ENCODE data around the gene FHIT.

FHIT gene

DNA sequence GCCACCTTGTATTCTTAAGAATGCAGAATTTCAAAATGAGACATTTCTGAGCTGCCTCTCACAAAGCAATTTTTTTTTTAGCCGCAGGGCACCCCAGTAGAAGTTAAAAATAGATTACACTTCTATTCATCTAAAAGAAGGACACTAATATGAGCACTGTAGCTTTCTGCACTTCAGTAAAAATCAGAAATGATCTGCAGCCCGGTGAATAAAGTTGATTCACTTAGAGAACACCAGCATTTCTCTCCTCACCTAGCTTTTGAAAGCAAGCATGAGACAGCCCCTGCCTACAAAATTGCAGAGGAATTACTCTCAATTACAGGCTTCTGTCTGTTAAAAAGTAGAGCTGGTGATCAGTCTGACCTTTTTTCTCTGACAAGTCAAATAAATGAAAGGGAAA is 1062.4 kb downstream of the FHIT start:
- no peak for DNase-seq

DNA sequence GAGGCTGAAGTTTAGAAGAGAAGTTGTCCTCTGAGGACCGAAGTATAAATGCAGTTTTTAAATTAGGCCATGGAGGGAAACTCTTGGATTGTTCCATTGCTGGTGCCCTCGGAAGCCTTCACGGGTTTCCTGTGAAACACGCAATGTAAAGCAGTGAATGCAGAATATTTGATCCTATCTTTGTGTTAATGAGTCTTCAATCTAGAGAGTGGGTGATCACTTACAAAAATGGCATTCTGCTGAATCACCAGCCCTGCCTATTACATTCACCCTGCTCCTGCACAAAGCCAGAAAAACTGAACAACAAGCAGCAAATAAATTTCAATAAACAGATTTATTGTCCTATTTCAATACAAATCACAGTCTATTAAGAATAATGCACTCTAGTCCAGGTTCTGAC is 1063.9 kb downstream of the FHIT start:
- DNase-seq: no peak

DNA sequence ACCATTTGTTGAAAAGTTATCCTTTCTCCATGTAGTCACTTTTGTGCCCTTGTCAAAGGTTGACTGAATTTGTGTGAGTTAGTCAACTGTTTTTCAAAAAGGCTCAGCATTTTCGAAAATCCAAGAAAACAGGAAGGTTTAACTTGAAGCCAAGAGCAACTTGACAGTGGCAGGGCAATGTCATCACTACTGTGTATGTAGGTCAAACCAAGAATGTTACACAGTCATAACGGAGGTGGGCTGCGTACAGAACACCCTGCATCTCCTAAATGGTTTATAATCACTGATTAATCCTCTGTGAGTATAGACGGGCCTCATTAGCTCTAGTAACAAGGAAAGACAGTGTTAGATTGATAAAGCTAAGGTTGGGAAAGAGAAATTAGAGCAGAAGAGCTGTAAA is 1064.9 kb downstream of the FHIT start:
- DNase-seq: no peak

DNA sequence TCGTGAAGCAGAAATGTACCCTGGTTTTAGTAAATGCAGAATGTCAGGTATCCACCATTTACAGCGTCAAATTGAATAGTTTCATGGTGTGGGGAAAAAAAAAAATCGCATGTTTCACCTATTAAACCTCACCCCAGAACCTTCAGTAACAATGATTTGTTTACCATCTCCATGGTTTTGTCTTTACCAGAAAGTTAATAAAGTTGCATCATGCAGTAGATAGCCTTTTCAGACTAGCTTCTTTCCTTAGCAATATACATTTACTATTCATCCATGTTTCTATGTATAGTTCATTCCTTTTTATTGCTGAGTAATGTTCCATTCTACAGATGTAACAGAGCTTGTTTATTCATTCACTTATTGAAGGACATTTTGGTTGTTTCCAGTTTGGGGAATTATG is 1066.1 kb downstream of the FHIT start:
- no peak for DNase-seq

DNA sequence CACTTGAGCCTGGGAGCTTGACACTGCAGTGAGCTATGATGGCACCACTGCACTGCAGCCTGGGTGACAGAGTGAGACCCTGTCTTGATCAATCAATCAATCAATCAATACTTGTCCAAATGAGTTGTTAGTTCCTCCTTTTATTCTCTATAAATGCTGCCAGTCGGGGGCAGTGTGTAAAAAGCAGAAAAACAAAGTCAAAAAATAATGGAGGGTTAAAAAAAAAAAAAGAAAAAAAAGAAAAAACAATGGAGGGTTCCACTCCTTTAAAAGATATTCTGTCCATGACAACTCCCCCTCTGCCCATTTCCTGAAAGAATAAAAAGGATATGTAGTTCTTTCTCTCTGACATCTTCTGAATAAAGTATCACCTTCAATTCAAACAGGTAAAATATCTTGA is 1068.6 kb downstream of the FHIT start:
- no peak for DNase-seq

DNA sequence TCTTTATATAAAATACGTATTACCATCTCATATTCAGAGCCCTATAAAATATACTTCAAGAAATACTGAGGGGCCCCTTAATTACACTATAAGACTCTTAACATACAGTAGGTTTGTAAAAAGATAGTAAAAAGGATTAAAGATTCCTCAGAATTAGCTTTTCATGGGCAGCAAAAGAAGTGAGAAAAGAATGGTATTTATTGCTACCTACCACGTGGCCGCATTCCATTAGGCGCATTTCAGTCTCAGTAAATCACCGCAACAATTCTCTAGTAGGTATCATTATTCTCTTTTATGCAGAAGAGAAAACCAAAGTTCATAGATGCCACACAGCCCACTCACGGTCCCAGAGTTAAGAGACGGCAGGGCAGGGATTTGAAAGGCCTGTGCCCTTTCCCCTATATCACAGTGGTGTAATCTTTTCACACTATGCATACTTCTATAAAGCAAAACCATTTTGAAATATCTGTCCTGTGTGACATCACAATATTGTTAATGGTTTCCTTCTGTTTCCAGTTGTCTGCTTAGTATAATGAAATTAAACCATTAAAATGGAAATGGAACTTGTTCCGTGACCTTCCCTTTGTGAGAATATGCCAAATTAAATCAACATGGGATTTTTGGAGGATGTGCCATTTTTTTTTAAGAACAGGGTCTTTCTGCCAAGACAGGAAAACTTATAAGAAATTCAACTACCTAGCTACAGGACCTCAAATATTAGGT is 1072.2 kb downstream of the FHIT start:
- DNase-seq: no peak

DNA sequence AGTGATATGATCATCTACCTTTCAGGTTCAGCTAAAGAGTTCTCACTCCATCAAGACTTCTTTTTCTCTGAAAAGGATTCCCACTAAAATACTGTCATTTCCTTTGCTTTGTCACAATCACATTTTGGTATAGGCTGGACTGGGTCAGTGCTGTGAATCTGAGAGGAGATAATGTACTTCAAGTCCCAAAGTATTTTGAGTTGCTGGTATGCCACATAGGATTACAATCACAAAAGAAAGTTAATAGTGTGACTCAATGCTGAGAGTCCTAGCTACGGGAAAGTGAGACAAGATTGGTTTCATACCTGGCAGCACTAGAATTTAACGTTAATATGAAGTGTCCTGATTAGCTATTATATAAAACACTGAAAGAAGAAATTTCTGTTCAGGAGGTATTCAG is 1073.5 kb downstream of the FHIT start:
- no peak for DNase-seq

DNA sequence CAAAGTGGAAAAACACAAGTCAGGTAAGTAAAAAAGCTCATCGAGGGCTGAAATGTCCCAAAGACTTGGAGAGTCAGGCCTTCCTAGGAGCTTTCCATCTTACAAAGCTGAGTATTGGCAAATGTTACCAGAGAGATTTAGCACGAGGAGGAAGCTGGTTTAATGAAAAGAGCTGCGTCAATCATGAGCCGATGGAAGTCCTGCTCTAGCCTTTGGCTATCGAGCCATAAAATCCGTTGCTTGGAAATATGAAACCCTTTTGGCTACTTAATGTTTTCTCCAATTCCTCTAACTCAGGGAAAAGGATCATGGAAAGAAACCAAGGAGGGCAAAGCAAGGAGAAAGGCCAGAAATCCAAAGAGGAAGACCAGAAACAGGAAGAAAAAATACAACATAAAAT is 1074.6 kb downstream of the FHIT start:
- DNase-seq: no peak

DNA sequence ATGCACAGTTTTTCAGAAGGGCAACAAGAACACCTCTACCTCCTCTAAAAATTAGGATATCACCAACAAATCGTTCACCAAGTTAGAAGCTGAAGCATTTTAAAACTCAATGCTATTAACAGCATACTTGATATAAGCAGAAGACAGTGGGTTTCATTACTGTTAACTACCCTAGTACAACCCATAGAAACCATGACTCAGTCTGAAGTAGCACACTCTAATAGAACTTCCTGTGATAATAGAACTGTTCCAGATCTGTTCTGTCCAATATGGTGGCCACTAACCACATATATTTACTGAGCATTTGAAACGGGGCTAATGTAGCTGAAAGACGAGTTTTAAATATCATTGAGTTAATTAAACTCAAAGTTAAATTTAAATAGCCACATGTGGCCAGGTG is 1075.6 kb downstream of the FHIT start:
- no peak for DNase-seq

DNA sequence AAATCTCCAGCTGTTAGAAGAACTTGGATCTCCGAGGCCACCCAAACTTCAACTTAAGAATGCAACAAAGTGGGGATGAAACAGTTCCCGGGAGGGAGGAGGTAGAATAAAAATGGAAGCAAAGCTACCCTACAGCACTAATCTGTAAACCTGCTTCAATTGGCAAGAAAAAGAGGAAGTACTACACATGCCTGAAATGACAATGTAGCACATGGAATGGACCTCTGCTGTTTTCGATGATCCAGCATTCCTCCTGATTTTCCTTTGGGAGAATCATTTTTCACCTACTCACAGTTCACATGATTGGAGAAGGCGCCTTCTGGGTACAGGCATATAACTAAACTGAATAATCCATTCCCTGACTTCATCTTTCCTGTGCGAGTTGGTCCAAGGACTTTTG is 1081.5 kb downstream of the FHIT start:
- DNase-seq: no peak

DNA sequence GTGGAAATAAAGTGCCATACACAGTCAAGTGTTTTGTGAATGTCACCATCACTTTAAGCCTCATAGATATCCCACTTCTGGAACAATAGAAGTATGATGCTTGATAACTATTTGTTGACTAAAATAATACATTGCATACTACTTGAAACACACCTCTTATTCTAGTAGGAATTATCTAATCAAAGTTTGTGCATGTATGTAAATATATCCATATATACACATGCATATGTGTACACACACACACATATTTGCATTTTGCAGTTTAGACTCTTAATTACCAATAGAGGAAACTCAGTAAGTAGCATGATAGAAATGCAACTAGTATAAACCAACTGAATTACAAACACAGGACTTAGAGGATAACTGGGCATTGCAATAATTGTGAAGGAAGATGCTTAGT is 1084.1 kb downstream of the FHIT start:
- DNase-seq: no peak

DNA sequence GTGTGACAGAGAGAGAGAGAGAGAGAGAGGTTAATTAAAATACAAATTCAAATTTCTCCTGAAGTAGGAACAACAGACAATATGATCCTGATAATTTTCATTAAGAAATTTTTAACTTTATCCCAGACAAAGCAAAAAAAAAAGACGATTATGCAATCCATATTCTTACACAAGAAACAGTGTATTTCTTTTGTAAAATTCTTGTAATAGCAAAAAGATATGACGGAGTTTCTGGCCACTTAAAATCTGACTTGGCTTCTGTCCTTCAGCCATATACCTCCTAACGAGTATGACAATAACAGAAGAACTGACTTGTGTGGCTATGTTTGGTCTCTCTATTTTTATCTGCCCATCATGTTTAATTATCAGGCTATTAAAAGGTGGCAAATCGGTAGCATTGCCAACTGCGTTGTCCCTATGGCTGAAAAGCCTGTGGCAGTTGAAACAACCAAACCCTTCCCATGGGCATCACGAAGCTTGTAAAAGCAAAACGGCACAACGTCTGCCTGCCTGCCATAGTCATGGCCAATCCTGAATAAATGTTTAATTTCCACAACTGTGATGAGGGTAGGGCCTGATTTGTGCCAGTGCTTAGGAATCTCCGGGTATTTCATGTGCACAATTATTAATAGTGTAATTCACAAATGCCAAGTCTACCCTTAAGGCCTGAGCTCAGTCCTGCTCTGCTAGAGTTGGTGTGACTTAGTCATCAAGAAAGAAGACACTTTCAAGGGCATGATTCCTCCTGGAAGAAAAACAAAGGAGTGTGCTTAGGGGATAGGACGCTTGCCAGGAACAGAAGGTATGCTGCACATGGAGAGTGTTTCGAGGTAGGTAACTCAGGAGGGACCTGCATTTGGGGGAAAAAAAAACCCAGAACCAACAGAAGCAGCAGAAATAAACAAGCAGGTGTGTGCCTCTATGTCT is 1090.2 kb downstream of the FHIT start:
- no peak for DNase-seq

DNA sequence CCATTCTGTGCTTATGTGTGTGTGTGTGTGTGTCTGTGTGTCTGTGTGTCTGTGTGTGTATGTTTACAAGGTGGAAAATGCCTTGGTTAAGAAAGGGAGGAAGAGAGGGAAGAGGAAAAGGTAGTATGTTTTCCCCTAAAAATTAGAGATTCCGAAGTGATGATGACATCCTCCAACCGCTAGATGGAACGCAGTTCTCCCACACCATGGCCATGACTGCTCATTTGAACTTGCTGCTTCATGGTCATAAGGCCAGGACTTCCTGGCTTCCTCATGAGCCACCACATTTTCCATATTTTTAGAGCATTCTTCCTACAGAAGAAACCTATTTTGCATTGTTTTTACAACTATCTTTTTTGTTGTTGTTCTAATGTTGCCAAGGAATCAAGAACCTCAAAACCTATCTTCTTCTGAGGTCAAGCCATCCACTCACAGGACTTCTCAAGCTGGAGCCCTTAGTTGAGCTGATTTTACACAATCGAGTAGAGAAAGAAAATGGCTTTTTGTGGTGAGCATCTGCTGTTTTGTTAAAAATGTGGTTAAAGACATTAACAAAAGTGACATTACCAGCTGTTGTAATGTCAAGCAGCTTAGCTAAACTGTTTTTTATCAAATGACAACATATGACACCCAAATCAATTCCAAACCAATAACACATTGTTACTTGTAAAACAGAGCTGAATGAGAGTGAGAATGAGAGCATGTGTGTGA is 1091.0 kb downstream of the FHIT start:
- no peak for DNase-seq

DNA sequence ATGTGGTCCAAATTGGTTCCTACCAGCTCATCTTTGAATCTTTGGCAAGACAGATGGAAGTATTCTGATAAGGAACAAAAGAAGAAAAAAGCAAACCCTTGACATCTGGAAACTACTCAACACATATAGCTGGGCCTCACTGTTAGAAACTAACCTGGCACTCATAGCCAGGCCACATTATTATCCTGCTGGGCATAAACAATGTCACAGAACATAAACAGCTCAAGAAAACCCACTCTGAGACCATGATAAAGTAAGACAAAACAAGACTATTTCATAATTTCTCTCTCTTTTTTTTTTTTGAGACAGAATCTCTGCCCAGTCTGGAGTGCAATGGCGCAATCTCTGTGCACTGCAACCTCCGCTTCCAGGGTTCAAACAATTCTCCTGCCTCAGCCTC is 1093.2 kb downstream of the FHIT start:
- no peak for DNase-seq

DNA sequence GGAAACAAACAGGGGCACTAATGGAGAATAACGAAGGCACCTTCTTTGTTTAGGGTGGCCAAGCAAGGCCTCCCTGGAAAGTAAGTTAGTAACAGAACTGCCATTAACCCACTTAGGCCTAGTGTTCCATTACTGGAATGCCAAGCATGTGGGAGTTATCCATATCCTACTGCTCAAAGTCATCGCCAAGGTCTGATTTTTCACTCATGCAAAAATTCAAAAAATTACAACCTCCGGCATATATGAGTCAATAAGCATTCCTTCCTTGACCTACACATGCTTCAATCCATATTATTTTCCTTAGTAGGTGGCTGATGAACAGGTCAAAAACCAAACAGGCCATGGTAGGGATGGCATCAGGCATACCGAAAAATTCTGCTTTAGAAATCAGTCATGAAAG is 1097.2 kb downstream of the FHIT start:
- DNase-seq: no peak

DNA sequence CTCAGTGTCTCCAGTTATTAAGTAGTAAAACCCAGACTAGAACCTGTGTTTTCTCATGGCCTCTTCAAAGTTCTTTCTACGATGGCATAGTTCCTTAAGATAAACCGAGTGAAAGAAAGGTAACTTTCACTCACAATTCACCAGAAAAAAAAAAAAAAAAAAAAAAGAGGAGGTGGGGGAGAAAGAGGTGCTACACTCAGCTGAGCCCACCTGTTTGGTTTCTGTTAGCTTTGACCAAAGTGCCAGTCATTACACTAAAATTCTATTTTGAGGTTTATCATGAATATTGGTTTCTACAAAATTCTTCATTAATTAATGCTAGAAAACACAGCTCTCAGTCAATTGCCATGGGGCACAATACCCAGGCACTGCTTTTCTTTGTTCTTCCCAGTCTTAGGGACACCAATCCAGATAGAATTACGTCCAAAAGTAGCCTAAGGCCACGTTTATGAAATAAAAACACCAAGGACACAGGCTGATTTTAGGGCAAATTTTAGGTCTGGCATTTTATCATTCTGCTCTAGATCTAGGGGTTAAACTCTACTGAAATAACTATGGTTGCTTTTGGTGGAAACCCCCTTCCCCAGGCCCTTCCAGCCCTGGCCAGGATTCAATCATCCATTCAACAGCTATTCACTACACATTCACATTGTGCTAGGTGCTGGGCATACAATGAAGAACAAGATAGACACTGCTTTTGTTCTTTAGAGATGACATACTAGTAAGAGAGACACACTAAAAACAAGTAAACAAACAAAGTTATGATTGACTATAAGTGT is 1097.8 kb downstream of the FHIT start:
- no peak for DNase-seq

DNA sequence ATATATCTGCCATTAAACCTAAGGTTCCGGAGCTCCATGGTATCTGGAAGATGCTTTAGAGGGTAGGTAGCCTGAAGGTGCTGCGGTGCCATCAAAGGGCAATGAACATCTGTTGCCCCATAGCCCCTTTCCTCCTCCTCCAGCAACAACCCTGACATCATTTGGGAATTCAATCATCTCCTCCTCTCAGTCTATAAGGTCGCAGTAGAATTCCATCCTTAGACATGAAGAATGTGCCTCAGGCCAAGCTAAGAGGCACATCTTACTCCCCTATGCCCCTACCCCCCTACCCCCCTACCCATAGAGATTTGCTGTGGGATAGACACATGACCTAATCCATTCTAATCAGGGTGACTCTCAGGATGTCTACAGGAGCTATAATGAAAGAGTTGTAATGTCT is 1101.8 kb downstream of the FHIT start:
- DNase-seq: no peak

DNA sequence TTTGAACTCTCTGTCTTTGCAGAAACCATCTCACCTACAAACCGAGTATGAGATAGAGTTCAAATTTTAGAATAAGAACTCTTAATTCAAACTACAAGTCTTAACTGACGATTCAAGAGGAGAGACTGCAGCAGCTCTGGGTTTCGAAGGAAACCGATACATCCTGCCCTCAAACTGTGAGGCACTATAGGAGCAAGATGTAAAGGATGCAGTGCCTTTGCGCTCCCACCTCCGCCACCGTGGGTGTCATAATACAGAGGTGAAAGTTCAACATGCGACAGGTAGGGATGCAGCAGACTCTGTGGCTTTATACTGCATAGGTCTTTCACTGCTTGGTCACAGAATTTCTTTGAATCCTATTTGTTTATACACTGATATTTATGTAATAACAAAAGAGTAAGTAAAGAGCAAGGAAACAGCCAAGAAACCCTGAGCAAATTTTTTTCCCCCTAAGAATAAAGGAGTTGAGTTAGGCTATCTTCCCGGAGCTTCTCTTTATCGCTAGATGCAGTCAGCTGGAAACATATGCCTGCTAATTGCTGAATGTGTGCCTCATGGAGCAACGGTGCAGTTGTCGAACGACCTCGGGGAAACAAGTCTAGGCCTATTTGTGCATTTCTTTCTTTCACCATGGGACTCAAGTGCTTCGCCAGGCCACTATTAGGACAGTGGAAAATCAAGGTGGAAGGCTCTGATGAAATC is 1103.9 kb downstream of the FHIT start:
- no peak for DNase-seq

DNA sequence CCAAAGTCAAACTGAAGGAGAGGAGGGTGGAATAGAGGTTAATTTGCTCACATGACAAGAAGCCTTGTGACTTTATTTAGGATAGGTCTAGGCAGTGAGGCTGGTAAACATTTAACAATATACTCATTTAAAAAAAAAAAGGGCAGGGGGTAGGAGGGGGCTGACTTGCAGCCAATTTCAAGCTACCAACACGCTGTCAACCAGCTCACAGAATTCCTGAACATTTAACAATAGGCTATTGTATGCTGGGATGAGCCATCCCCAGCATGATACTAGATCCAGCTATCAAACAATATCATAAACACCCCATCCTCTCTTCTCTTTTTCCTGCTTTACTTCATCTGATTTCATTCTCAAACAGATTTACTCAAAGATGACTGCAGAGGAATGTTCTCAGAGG is 1105.1 kb downstream of the FHIT start:
- no peak for DNase-seq

DNA sequence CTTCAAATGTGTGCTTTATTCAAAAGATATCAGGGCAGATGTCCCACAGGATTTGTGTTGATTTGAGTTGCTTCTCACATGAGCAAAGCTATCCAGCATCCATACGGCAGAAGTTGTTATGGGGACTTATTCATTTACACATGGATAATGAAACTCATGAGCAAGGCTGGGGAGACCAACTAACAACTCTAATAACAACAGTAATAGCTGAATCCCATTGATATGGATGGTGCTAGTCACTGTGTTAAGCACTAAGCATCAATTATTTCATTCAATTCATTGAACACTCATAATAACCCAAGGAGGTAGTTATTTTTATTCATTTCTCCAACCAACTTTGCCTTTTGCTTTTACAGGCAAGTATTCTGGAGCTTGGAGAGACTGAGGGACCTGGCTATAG is 1107.2 kb downstream of the FHIT start:
- DNase-seq: no peak

DNA sequence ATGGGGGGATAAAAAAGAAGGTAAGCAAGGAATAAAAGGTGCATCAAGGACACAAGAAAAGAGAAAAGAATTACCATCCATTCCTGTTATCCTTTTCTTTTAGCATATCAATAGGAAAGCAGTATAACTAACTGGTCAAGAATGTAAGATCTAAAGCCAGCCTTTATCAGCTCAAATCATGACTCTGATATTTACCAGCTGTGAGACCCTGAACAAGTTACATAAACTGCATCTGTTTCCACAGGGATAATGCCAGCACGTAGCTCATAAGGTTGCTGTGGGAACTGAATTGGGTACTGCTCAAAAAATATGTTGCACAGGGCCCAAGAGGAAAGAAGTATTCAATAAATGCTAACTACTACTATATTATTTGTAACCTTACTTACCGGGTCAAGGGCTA is 1109.2 kb downstream of the FHIT start:
- no peak for DNase-seq

DNA sequence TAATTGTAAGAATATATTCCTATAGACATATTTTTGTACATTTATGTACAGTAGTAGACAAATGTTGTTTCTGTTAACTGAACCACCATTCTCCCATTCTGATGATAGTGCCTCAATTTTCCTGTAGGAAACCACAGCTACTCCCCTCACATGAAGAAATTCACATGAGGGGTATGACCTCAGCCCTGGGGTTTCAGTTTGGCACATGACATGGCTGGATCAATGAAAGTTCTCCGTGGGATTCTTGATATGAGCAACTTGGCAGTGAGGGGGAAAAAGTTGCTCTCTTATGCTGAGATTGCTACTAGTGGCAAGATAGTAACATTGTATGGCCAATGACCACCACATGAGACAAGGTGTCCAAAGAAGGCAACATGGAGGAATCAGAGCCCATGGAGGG is 1111.1 kb downstream of the FHIT start:
- no peak for DNase-seq
